GM12891 (cell line): ENCODE measurements around the gene COX17.

Experiments used
- DNase-seq: peaks from one replicate; pipeline ENCODE4 v3.0.0; 2011; ENCODE audit warnings: low spot score; ENCODE audit not compliant: insufficient read length
- FAIRE-seq: peaks from 2 replicates; lab custom pipeline; 2011; peaks lifted over from hg19 to GRCh38; lab: Jason Lieb, UNC
- PAX5 ChIP-seq: IDR thresholded peaks from 2 replicates; pipeline ENCODE4 v1.6.1; 2011; ENCODE audit warnings: low read length, moderate library complexity, mild to moderate bottlenecking; ENCODE audit not compliant: insufficient read depth, severe bottlenecking
- POLR2A ChIP-seq: IDR thresholded peaks from 2 replicates; pipeline ENCODE4 v1.6.1; 2011; ENCODE audit warnings: low read depth, low read length, control low read depth
- POLR2AphosphoS5 ChIP-seq: IDR thresholded peaks from 2 replicates; pipeline ENCODE4 v1.6.1; 2011; ENCODE audit warnings: low read depth, low read length, control low read depth
- POU2F2 ChIP-seq: IDR thresholded peaks from 2 replicates; pipeline ENCODE4 v1.6.1; 2011; ENCODE audit warnings: low read depth, mild to moderate bottlenecking, control low read depth, low read length, moderate library complexity
- SPI1 ChIP-seq: IDR thresholded peaks from 2 replicates; pipeline ENCODE4 v1.6.1; 2011; ENCODE audit warnings: low read depth, low read length, control low read depth
- TAF1 ChIP-seq: IDR thresholded peaks from 2 replicates; pipeline ENCODE4 v1.6.1; 2011; ENCODE audit warnings: low read depth, low read length, control low read depth

The COX17 gene

DNA sequence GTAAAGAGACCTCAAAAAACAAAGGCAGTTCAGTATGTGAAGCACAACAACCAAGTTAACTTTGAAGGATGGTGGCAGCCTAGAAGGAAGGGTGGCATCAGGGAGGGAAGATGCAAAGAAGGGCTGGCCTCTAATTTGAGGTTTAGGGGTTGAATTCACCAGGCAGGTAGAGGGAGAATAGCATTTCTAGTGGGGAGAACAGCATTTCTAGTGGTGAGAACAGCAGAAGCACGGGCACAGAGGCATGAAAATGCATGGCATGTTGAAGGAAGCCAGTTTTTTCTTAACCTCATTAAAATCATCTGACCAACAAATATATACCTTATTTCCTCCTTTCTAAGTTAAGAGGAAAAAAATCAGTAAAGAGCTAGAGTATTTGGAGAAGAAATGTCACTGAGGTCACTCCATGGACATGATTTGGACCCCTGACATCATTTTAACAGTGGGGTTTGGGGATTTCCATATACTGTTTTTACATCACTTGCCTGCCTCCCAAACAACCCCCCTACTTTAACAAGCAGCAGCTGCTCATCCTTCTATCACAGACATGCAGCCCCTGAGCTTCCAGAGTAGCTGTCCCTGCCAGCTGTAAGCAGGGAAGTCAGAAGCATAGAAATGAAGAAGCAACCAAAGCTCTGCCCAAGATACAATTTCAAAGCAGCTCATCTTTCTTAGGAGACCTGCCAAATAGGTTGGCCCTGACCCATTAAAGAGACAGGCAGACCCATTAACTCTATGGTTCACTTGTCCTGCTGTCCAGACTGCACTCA lies 14.4 kb downstream of the COX17 start:
- no peak for DNase-seq
- TF ChIP-seq POLR2A (0 out of 2 replicates have a peak, but pooled peaks have one; percentile 27), POLR2AphosphoS5 (no peak)
- no peak for FAIRE-seq

DNA sequence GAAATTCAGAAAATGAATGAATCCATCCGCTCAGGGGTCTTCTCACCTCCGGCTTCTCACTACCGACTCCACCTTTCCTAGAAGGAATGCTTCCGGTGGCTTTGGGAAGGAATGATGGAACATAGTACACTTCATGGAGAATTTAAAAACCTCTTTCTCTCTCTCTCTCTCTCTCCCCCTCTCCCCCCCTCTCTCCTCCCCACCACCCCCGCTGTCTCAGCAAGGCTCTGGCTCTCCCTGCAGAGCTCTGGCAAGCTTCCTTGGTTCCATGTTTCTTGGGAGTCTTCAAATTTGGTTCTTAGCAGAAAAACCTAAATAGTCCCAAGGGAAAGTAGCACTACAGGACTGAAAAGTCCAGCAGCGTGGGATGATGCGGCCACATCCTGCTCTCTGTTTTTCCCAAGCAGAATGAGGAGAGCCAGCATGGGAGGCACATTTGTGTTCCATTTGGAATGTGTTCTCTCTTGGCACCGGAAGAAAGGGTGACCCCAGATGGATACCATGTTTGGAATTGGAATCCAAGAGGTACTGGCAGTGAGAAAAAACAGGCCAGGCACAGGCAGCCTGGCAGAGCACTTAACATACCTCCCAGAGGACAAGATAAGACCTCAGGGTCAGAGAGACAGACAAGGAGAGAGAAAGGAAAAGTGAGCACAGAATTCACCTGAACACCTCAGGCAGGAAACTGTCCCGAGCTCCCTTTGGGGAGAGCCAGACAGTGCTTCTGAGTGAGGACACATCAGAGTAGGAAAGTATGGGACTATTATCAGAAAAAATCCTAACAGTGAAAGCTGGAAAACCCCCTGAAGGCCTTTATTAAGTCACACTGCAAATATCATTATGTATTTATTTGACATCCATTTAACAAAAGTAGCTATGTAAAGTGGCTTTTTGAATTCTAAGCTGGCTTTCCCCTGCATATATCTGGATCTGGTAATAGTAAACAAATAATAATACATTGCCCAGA lies 16.4 kb downstream of the COX17 start, which contains the start of gene POPDC2:
TSS of gene POPDC2 (minus strand) at position 116 of the 967 bp plus-strand sequence. CDS start 166 bp downstream, outside the sequence.
- FAIRE-seq (no peak), DNase-seq (no peak)
- TF ChIP-seq SPI1 (no peak), POLR2AphosphoS5 (no peak)

DNA sequence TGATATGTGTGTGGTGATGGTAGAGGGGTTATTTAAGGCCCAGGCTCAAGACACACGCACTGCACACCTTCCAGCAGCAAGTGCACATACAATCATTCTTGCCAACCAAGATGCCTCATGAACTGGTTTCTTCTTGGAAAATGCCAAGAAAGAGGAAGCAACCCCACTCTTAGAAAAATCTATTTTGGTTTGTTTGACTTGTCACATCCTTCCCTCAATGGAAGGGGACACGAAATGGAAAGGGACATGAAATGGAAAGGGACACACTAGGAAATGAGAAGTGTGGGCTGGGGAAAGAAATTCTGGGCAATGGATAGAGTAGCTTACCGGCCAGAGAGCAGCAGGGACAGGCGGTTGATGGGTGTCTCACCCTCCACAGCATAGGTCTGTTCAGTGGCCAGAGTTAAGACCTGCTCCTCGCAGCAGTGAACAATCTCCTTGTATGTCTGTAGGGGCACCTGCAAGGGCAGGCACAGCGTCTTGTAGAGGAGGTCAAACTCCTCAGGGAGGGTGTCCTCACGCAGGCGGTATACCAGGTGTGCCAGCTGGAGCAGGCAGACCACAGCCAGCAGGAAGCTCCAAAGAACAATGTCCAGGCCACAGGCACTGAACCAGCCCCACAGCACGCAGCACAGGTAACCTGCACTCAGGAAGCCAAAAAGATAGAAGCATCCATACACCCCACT lies 17.5 kb downstream of the COX17 start:
- FAIRE-seq (peak; percentile 78), DNase-seq (no peak)
- TF ChIP-seq PAX5: no peak

DNA sequence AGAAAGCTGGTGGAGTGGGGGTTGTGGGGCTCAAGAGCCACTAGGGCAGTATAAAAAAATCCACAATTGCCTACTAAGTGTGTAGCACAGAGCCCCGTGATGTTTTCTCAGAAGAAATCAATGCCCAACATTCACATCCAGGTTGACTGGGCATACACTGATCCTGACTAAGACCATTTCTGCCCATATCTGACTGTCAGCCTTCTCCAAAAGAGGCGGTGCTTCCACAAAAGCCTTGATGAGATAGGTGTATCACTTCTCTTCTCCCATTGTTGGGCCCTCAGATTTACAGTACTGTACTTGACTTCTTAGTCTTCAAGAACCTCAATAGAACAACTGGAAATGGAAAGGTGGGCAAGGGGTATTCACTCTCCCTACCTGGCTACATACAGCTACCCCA lies 18.2 kb downstream of the COX17 start:
- FAIRE-seq: no peak
- no peak for TF ChIP-seq SPI1
- TF ChIP-seq TAF1: no peak
- TF ChIP-seq POLR2A: no peak
- no peak for TF ChIP-seq PAX5
- TF ChIP-seq POLR2AphosphoS5: no peak
- no peak for TF ChIP-seq POU2F2
- DNase-seq: no peak

DNA sequence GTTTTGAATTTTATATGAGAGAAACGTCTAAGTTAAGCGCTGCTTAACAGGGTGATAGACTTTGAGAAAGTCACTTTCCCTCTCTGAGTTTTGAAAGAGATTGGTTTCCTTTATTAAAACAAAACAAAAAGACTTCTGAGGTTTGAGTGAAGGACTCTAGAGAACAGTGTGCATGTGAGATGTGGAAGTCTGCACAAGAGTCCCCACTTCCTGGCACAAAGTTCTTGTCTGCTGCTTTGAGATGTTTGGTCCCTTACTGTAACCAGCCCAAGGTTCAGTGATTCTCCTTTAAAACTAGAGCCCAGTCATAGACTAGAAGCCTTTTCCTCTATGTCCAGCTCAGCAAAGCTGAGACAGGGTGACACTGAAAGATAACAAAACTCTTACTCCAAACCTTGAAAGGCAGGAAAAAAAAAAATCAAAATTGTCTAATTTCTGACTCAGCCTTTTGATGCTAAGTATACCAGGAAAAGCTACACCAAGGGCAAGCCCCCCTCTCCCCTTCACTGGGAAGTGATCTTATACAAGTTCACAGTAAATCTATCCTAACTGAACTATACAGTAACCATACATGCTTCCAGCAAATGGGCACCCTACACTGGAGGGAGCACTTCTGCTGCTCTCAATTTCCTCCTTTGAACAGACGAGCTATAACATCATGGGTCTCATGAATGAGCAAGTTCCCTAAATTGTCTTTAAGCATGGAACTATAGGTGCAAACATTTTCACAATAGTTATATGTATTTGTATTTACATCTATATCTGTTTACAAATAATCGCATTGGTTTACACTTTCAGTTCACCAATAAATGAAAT lies 19.1 kb downstream of the COX17 start:
- FAIRE-seq (peak; percentile 58), DNase-seq (no peak)
- TF ChIP-seq TAF1: no peak
- TF ChIP-seq POU2F2: no peak
- no peak for TF ChIP-seq SPI1
- TF ChIP-seq PAX5: no peak
- no peak for TF ChIP-seq POLR2A
- TF ChIP-seq POLR2AphosphoS5: no peak

DNA sequence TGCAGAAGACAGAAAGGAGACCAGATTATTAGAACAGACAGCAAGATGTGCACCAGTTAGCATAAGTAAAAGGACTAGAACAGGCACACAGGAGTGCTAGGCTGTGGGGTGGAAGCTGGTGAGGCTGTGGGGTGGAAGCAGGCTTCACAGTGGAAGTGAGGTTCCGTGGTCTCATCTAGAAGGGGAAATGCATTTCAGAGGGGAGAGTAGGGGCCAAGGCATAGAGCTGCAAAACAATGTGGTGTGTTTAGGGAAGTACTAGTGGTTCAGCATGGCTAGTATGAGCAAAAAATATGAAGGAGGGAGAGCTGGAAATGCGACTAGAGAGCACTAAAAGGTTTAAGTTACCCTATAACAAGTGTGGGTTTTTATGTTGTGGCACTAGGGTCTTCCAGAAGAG lies 23.3 kb downstream of the COX17 start:
- FAIRE-seq: no peak
- no peak for DNase-seq
- no peak for TF ChIP-seq TAF1
- TF ChIP-seq POLR2A: no peak
- no peak for TF ChIP-seq POLR2AphosphoS5
- no peak for TF ChIP-seq PAX5
- no peak for TF ChIP-seq POU2F2
- no peak for TF ChIP-seq SPI1

DNA sequence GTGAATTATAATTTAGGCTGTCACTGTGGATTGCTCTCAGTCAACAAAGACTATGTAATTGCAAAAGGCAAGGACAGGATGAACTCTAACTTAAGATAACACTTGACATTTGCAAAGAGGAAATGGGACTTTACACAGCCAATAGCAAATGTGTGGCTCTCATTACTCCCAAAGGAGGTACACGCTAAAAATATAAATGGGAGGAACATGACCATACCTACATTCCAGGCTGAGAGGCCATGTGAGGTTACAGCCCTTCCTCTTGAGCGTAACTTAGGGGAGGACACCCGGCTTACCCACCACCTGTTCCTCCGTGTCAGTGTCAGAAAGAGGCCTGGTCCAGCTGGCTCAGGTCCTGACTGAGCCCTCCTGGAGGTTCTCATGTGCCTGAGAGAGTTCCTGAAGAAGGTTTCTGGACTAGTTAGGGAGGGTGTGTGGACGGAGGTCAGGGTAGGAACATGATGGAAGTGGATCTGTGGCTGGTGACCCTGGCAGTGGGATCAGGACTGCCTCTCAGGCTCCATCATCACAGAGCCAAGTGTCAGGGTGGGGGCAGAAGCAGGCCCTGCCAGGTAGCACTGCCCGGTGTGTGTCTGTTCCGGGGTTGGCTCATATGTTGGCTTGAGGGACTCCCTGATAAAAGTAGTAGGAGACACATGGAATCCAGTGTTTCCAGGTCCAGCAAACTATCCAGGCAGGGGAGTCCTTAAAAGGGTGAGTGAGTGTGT lies 24.7 kb downstream of the COX17 start:
- TF ChIP-seq SPI1 (no peak), PAX5 (no peak), POU2F2 (no peak), POLR2A (no peak), TAF1 (no peak), POLR2AphosphoS5 (no peak)
- no peak for DNase-seq
- no peak for FAIRE-seq

DNA sequence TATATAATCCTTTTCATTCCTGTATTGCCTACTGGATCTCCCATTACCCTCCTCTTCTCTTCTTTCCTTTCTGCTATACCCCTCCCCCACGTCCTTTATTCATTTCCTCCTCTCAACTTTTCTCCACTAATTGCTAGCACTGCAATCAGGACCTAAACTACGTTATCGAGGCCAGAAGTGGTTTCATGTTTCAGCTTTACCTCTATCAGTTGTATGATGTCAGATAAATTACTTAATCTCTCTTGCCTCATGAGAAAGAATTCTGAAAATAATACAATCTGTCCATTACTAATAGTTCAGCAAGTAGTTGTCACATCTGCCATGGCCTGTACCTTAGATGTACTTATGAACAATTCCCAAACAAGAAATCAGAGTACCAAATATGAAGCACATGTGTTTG lies 27.4 kb downstream of the COX17 start:
- FAIRE-seq: peak; percentile 26
- DNase-seq: no peak
- TF ChIP-seq PAX5 (no peak), POLR2A (no peak), POLR2AphosphoS5 (no peak), POU2F2 (no peak), TAF1 (no peak), SPI1 (no peak)
